ENCODE results near the gene AQP2. TPM values are rescaled to one million over a fixed set of nuclear protein-coding genes. Genes with fewer than 3 reads are reported as not detected.

AQP2 gene
- total and polyA plus RNA-seq, 2 of the 13 experiments (the other 11 are each of a cell fraction or from before 2014, with no cell fraction given) = not detected

DNA sequence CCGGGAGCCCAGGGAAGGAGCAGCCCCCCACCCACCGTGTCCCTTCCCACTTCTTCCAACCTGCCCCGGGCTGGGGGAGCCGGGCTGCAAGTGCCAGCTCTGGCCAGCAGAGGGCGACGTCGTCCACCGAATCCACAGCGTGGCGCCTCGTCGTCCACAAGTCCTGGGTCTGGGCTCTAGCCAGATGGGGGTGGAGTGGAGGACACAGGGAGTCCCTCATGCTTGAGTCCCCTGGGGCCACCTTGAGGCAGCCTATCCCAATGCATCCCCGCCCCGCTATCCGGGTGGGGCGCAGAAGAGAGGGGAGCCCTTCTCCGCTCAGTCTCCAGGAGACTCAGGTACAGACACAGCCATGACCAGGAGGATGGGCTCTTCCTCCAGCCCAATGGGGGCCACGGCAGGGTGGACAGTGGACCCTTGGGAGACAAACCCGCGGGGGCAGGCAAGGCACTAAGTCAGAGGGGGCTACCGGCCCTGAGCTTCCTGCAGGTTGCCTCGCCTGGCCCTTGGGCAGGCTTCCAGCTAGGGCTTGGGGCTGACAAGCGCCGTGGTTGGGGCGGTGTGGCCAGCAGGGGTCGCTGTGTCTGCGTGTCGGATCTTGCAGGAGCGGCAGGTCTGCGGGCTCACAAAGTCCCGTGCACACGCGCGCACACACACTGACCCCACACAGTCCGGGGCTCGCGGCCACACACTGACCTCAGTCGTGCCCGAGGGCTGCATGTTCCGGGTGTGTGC is 16.7 kb downstream of the AQP2 start (continued):
- TF ChIP-seq, protein P1, sequence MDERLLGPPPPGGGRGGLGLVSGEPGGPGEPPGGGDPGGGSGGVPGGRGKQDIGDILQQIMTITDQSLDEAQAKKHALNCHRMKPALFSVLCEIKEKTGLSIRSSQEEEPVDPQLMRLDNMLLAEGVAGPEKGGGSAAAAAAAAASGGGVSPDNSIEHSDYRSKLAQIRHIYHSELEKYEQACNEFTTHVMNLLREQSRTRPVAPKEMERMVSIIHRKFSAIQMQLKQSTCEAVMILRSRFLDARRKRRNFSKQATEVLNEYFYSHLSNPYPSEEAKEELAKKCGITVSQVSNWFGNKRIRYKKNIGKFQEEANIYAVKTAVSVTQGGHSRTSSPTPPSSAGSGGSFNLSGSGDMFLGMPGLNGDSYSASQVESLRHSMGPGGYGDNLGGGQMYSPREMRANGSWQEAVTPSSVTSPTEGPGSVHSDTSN (CRISPR knock-in tag; IDR thresholded peaks at IDR 0.05) = no peak
- 0 out of 2 replicates have a peak, but pooled peaks have one; percentile 46 for TF ChIP-seq MYC (CRISPR knock-in tag; IDR thresholded peaks at IDR 0.05; ENCODE audit: borderline replicate concordance)
- TF ChIP-seq, protein P2, sequence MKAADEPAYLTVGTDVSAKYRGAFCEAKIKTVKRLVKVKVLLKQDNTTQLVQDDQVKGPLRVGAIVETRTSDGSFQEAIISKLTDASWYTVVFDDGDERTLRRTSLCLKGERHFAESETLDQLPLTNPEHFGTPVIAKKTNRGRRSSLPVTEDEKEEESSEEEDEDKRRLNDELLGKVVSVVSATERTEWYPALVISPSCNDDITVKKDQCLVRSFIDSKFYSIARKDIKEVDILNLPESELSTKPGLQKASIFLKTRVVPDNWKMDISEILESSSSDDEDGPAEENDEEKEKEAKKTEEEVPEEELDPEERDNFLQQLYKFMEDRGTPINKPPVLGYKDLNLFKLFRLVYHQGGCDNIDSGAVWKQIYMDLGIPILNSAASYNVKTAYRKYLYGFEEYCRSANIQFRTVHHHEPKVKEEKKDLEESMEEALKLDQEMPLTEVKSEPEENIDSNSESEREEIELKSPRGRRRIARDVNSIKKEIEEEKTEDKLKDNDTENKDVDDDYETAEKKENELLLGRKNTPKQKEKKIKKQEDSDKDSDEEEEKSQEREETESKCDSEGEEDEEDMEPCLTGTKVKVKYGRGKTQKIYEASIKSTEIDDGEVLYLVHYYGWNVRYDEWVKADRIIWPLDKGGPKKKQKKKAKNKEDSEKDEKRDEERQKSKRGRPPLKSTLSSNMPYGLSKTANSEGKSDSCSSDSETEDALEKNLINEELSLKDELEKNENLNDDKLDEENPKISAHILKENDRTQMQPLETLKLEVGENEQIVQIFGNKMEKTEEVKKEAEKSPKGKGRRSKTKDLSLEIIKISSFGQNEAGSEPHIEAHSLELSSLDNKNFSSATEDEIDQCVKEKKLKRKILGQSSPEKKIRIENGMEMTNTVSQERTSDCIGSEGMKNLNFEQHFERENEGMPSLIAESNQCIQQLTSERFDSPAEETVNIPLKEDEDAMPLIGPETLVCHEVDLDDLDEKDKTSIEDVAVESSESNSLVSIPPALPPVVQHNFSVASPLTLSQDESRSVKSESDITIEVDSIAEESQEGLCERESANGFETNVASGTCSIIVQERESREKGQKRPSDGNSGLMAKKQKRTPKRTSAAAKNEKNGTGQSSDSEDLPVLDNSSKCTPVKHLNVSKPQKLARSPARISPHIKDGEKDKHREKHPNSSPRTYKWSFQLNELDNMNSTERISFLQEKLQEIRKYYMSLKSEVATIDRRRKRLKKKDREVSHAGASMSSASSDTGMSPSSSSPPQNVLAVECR (CRISPR knock-in tag; IDR thresholded peaks at IDR 0.05; ENCODE audit: borderline replicate concordance) = peak; percentile 23; the same call in 1 of the 2 replicates
- TF ChIP-seq ZC3H4 (CRISPR knock-in tag; IDR thresholded peaks at IDR 0.05; ENCODE audit: borderline replicate concordance) = no peak
- TF ChIP-seq HDAC1 (CRISPR knock-in tag; IDR thresholded peaks at IDR 0.05) = peak; percentile 58; the same call in 1 of the 2 replicates
- no peak for TF ChIP-seq ZNF530 (CRISPR knock-in tag; IDR thresholded peaks at IDR 0.05; ENCODE audit: low read depth)
- TF ChIP-seq ZNF317 (CRISPR knock-in tag; IDR thresholded peaks at IDR 0.05) = 0 out of 2 replicates have a peak, but pooled peaks have one; percentile 20
- TF ChIP-seq, protein P3, sequence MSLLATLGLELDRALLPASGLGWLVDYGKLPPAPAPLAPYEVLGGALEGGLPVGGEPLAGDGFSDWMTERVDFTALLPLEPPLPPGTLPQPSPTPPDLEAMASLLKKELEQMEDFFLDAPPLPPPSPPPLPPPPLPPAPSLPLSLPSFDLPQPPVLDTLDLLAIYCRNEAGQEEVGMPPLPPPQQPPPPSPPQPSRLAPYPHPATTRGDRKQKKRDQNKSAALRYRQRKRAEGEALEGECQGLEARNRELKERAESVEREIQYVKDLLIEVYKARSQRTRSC (CRISPR knock-in tag; IDR thresholded peaks at IDR 0.05; ENCODE audit: low read depth) = peak; percentile 85; the same call in 1 of the 2 replicates
- no peak for TF ChIP-seq NR1H2 (CRISPR knock-in tag; IDR thresholded peaks at IDR 0.05; ENCODE audit: borderline replicate concordance, low read depth)
- TF ChIP-seq ZNF326 (CRISPR knock-in tag; IDR thresholded peaks at IDR 0.05; ENCODE audit: borderline replicate concordance) = no peak
- no peak for TF ChIP-seq ZNF652 (CRISPR knock-in tag; IDR thresholded peaks at IDR 0.05; ENCODE audit: borderline replicate concordance, low read depth)
- TF ChIP-seq, protein P4, sequence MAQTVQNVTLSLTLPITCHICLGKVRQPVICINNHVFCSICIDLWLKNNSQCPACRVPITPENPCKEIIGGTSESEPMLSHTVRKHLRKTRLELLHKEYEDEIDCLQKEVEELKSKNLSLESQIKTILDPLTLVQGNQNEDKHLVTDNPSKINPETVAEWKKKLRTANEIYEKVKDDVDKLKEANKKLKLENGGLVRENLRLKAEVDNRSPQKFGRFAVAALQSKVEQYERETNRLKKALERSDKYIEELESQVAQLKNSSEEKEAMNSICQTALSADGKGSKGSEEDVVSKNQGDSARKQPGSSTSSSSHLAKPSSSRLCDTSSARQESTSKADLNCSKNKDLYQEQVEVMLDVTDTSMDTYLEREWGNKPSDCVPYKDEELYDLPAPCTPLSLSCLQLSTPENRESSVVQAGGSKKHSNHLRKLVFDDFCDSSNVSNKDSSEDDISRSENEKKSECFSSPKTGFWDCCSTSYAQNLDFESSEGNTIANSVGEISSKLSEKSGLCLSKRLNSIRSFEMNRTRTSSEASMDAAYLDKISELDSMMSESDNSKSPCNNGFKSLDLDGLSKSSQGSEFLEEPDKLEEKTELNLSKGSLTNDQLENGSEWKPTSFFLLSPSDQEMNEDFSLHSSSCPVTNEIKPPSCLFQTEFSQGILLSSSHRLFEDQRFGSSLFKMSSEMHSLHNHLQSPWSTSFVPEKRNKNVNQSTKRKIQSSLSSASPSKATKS (CRISPR knock-in tag; IDR thresholded peaks at IDR 0.05) = no peak
- TF ChIP-seq DNMT1 (CRISPR knock-in tag; IDR thresholded peaks at IDR 0.05) = no peak; the same call in 1 of the 2 replicates
- TF ChIP-seq ZFP41 (CRISPR knock-in tag; IDR thresholded peaks at IDR 0.05; ENCODE audit: borderline replicate concordance) = 0 out of 2 replicates have a peak, but pooled peaks have one; percentile 60
- TF ChIP-seq HNRNPK (IDR thresholded peaks at IDR 0.05; ENCODE audit: low read depth, low read length, poor library complexity, severe bottlenecking) = no peak
- TF ChIP-seq ZBTB7B (CRISPR knock-in tag; IDR thresholded peaks at IDR 0.05) = no peak
- no peak; the same call in 1 of the 2 replicates for TF ChIP-seq AHR (CRISPR knock-in tag; IDR thresholded peaks at IDR 0.05)
- no peak for TF ChIP-seq ZSCAN12 (CRISPR knock-in tag; IDR thresholded peaks at IDR 0.05)
- no peak for TF ChIP-seq PCBP2 (optimal IDR thresholded peaks at IDR 0.05; ENCODE audit: low read depth, low read length, poor library complexity, severe bottlenecking)

Data from HepG2 (cell line).